Activated T-cell treated with anti-CD3 and anti-CD28 coated beads for 24 hours (primary cell): ENCODE results near the gene SEMA5A.

Source experiments
- DNase-seq: peaks from one replicate; pipeline ENCODE4 v3.0.0-alpha.2; 2020; ENCODE audit warnings: low read depth

Gene SEMA5A

GRCh38 chr5:8993031-8993430 lies 552.8 kb downstream of the SEMA5A start:
- DNase-seq, result no peak
